Astrocyte of the cerebellum (primary cell): ENCODE measurements around the gene GPR35.

Experiments used
- DNase-seq: peaks from one replicate; pipeline ENCODE4 v3.0.0-alpha.2; 2011; ENCODE audit warnings: low read depth
- H3K4me3 ChIP-seq: 2 replicates; pipeline ENCODE4 v1.5.1; 2011; ENCODE audit warnings: mild to moderate bottlenecking, low read depth, low read length, moderate library complexity
- in situ Hi-C: cut with HindIII; loops from 2 replicates; pipeline ENCODE4 v1.10.0; 2017; ENCODE audit warnings: low sequenced_read_pairs
- TF ChIP-seq, protein P1 (sequence below): IDR thresholded peaks from 2 replicates; pipeline ENCODE4 v1.5.1; 2012; ENCODE audit warnings: low read length, low read depth, moderate library complexity, mild to moderate bottlenecking; ENCODE audit errors: missing control alignments

GPR35 gene

DNA sequence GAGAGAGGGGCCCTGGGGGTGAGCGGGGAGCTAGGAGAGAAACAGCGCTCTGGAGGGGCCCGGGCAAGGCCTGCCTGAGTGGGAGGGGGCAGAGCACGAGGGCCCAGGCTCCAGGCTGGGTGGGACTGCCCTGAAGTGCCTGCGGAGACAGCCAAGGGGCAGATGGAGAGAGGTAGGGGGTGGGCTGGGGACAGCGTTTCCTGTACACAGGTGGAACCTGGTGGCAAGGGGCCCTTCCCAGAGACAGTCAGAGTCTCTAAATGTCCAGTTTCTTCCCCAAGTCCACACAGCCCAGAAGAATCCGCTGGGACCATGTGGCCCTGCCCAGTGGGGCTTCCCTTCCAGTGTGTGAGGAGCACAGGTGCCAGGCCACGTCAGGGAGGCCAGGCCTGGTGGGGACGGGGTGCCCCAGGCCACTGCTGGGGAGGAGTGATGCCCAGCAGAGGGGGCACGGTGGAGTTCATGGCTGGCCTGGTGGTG, 1.7 kb upstream of the GPR35 start:
- in situ Hi-C loops = no loop called here
- H3K4me3 ChIP-seq = no peak overlapping the region
- TF ChIP-seq, protein P1, sequence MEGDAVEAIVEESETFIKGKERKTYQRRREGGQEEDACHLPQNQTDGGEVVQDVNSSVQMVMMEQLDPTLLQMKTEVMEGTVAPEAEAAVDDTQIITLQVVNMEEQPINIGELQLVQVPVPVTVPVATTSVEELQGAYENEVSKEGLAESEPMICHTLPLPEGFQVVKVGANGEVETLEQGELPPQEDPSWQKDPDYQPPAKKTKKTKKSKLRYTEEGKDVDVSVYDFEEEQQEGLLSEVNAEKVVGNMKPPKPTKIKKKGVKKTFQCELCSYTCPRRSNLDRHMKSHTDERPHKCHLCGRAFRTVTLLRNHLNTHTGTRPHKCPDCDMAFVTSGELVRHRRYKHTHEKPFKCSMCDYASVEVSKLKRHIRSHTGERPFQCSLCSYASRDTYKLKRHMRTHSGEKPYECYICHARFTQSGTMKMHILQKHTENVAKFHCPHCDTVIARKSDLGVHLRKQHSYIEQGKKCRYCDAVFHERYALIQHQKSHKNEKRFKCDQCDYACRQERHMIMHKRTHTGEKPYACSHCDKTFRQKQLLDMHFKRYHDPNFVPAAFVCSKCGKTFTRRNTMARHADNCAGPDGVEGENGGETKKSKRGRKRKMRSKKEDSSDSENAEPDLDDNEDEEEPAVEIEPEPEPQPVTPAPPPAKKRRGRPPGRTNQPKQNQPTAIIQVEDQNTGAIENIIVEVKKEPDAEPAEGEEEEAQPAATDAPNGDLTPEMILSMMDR = no peak
- DNase-seq = no peak

DNA sequence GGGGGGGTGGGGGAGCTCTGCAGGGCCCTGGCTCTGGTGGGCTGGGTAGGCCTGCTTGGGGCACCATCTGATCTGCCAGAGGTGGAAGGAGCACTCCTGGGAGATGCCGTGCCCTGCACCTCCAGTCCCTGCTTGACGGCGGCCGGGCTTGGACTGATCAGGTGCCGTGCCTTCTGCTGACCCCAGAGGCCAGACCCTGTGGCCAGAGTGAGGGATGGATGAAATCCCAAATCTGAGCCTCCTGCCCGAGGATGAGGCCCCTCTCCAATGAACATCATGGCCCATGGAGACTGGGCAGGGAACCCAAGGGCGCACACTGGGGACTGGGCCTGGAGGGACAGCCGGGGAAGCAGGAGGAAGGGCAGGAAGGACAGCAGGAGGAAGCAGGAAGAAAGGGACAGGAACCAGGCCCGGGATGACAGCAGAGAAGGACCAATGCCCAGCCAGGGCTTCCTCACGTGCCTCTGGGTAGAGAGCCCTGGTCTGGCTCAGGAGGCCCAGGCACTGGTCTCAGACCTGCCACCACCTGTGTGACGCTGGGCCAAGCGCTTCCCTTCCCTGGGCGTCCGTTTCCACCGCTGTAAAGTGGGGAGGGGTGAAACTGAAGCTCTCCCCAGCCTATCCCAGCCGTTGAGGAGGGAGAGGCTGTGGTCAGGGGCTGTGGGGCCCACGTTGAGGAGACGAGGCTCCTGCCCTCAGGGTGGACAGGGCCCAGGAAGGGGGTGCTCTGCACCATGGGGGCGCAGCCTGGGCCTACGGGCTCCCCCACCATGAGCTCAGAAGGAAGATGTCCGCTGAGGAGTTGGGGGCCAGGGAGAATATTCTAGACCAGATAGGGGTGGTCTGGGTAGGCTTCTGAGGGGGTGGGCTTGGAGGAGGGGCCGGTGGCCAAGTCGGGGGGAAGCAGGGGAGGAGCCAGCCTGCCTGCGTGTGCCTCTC, 1.0 kb upstream of the GPR35 start:
- no peak overlapping the region for H3K4me3 ChIP-seq
- DNase-seq = no peak
- in situ Hi-C loops = no loop called here
- TF ChIP-seq, protein P1 = no peak

- TF ChIP-seq, protein P1 = no peak
- in situ Hi-C loops = no loop called here
- DNase-seq = no peak
- no peak overlapping the region for H3K4me3 ChIP-seq
Measured at GRCh38 chr2:240626531-240627300, 1.4 kb downstream of the GPR35 start.

DNA sequence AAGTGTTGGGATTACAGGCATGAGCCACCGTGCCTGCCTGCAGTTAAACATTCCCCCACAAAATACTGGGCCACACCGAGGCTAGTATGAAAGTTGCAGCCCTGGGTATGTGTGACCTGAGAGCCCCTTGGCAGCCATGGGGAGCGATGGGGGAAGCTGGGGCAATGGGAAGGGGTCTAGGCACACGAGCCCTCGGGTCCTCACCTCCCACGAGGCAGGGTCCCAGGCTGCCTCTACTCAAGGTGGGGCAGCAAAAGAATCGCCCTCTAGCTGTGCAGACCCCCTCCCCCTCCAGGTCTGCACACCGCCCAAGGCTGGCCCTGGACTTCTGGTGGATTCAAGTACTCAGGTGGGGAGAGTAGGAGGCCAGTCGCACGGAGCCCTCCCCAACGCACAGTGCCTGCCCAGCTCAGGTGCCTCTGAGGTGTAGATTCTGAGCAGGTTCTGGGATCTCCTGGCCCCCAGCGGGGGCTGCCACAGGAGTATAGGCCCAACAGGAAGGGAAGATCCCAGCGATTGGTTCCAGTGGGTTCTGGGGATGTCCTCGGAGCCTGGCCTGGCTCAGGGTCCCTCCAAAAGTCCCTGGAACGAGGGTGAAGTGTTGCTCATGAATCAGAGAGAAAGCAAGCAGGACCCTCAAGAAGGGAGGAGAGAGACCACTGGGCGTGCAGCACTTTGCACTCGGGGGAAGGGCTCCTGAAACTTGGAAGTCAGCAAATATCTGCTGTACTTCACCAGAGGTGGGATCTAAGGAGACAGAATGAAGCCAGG, 2.6 kb downstream of the GPR35 start:
- DNase-seq = no peak
- no peak overlapping the region for H3K4me3 ChIP-seq
- TF ChIP-seq, protein P1 = no peak
- in situ Hi-C loops = no loop called here

DNA sequence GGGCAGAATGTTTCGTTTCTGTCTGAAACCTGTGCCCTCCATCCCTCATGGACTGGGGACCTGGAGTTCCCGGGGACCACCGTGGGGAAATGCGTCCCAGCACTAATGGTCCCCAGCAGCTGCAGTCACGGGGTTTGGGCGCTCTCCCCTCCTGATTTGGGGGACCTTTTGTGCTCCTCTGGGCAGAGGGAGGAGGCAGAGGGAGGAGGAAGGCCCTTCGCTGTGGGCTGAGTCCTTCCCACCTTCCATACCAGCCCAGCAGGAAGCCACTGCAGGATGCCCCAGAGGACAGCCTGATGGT, 3.2 kb downstream of the GPR35 start:
- in situ Hi-C loops = no loop called here
- DNase-seq = no peak
- H3K4me3 ChIP-seq = no peak overlapping the region
- TF ChIP-seq, protein P1 = no peak

DNA sequence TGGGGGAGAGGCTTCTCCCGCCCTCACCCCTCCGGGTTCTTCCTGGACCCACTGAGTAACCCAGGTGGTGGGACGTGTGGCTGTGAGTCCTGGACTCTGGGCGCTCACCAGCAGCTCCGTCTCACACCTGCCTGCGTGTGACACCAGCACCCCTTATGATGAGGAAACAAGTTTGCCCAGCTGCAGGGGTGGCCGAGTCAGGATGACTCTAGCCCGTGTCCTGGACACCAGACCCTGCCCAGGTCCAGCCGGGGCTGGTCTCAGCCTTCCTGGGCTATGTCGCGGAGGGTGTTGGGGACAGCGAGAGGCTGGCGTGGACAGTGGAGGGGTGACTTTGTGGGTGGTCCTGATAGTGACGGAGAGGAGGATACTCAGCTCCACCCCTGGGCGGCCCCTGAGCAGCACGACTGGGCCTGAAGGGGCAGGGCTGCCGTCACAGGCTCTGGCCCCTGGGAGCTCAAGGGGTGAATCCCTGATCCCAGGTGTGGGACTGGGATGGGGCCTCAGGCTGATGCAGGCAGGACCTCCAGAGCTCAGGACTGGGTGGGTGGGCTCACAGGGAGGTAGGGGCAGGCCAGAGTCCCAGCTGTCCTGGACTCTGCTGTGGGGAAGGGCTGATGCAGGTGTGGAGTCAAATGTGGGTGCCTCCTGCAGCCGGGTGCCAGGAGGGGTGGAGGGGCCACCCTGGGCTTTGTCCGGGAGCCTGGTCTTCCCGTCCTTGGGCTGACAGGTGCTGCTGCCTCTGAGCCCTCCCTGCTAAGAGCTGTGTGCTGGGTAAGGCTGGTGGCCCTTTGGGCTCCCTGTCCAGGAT, 3.7 kb downstream of the GPR35 start:
- TF ChIP-seq, protein P1 = no peak
- no peak for DNase-seq
- in situ Hi-C loops = no loop called here
- H3K4me3 ChIP-seq = no peak overlapping the region
